Right renal cortex interstitium (tissue), 3 donors: ENCODE data around the gene DUSP22. TPM values are rescaled to one million over a fixed set of nuclear protein-coding genes. Genes with fewer than 3 reads are reported as not detected.

Experiments used
- DNase-seq, 3 donors: peaks; one replicate each; pipeline ENCODE4 v3.0.0-alpha.2; 2013; ENCODE audit warnings: low read depth in 3 of 3, low spot score in 2 of 3
- polyA plus RNA-seq, 3 donors: library from polyadenylated mRNA; unstranded; fragments of 120-200 nt; gene quantifications; one replicate each; pipeline ENCODE4 v1.2.1, GENCODE V29; 2013; ENCODE audit not compliant: insufficient read length in 3 of 3

The DUSP22 gene
- polyA plus RNA-seq, 3 donors, result 19.5 to 21.7 (median 19.8) TPM

DNA sequence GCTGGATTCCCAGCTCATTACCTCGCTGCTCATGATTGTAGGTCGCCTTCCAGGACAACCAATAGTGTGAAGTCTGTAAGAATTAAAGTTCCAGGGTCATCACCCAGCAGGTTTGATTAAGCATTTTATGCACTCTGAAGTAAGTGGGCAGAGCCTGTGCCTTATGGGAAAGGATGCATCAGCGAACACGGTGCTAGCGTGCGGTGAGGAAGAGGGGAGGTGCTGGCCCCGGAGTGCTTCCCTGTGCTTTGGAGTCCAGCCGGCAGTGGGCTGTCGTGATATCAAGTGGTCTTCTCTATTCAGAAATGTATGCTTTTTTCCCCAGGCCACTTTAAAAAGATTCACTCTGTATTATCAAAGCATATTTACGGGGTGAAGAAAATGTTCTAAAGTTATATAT lies 16.0 kb downstream of the DUSP22 start:
- no peak for DNase-seq

DNA sequence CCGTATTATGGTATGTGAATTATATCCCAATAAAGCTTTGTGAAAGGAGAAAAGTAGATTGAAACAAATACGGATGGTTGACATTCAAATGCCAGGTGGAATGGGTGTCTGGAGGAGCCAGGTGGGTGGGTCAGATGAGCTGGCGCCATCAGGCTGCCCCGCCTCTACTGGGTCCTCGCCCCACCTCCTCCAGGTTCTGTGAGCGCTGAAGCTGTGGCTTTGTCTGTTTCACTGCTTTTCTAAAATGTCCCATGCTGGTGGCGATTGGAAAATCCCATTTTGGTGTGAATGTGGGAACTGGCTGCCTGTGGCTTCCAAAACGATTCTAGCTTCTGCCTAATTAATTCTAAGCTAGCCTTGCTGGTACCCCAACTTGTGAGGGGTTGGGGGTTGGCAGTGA lies 16.5 kb downstream of the DUSP22 start:
- no peak for DNase-seq

GRCh38 chr6:309947-310346 lies 17.7 kb downstream of the DUSP22 start:
- no peak for DNase-seq

GRCh38 chr6:310671-311070 lies 18.4 kb downstream of the DUSP22 start:
- DNase-seq, result no peak

GRCh38 chr6:311679-312220 lies 19.5 kb downstream of the DUSP22 start:
- DNase-seq, result no peak

DNA sequence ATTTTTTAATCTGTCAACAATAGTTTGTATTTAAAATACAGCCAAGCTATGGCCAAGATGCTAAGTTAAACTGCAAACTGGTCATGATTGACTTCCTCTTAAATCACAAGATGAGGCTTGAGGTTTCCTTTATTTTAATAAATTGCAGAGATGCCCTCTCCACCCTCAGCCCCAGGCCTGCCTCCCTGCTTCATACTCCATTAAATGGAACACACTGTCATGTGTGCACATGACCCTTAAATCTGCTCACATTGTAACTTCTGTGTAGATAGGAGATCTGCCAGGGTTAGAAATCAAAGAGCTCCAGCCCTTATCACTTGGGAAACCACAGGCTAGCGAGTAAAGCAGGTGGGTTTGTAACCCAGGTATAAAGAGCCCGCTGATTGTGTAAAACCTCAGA lies 20.8 kb downstream of the DUSP22 start:
- no peak for DNase-seq

DNA sequence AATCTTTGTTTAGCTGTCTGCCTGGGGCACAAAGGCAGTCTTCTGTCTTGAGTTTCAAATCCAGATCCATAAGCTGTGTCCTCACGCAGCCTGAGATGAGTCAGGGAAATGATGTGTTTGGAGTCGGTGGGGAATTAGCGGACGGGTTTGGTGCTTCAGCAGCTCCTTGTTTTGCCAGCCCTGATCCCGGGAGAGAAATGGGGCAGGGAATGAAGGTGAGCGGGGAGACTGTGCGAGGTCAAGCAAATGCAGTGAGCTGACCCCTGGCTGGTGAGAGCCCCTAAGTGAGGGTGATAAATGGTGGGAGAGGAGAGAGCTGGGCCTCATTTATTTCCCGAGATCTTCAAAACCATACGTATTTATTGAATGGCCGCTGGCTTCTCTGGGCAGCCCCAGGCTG lies 21.6 kb downstream of the DUSP22 start:
- DNase-seq, result no peak

GRCh38 chr6:314377-314776 lies 22.1 kb downstream of the DUSP22 start:
- no peak for DNase-seq

DNA sequence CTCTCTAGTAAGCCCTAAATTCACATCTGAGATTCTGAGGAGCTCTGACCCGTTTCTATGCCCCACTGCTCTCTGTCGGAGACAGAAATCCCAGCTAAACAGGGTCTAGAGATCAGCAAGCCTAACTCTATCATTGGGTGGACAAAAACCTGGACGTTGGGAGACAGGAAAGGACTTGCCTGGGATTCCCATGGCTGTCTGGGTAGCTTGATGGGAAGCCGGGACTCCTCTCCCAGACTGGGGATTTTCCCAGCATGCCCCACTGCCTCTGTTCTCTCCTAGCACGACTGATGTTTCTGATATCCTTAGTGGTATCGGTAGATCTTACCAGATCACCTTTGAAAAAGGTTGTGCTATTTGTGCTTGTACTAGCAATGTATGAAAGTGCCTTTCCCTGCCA lies 22.9 kb downstream of the DUSP22 start:
- DNase-seq, result no peak

DNA sequence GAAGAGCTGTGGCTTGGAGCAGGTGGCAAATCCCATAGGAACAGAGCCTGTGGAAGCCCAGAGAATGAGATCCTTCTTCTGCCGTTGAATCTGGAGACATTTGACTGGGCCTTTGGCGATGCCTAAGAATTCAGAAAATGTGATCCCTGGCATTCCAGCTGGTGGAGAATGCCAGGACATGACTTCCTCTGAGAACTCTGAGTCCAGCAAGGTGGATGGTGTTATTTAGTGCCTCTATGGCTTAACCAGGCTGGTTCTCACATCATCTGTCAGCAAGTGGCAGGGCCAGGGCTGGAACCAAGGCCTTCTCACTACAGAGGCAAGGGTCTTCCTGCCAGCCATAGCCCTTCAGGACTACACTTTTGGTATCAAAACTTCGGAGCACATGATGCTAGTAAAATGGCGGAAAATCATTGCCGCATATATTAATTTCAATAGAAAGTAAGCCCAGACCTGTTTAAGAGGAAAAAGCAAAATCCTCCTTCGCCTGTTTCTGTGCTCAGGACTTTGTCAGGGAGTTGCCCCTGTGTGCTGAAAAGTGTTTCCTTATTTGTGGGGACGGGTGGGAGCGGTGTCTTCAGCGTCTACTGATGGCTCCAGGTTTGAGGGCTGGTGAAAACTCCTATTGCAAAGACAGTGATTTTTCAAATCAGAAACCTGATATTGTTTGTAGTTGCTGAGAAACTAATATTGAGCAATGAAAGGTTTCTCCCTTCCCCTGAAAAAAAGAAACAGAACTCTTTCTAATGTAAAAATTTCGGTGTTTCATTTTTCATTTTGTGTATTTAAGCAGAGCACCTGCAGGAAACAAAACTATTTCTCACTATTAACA lies 23.9 kb downstream of the DUSP22 start:
- DNase-seq, result no peak

DNA sequence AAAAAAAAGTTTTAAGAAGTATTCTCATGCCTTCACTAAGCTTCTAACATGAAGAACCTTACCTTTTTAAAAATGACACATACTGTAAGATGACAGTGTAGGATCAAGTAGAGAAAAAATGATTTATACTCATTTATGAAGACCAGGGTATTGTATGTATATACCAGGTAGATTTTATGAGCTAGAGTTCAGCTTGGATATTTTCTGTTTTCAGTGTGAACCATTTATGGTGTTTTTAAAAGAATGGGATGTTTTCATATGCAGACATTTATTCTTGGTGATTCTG lies 24.4 kb downstream of the DUSP22 start:
- no peak for DNase-seq

DNA sequence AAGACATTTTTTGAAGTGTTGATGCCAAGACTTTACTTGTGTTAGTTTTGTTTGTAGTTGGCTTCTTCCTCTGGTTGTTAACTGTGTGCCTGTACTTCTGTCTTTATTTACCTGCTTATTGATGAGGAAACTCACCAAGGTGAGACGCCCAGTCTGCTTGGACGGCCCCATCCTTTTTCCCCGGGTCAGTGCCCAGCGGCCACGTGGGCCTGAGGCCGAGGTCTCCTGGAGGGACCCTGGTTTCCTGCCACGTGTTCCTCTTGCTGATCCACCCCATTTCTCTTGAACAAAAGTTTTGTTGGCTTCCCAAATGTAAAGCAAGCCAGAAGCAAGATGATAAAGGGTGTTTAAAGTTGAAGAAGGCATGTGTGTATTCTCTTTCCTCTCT lies 24.8 kb downstream of the DUSP22 start:
- no peak for DNase-seq

DNA sequence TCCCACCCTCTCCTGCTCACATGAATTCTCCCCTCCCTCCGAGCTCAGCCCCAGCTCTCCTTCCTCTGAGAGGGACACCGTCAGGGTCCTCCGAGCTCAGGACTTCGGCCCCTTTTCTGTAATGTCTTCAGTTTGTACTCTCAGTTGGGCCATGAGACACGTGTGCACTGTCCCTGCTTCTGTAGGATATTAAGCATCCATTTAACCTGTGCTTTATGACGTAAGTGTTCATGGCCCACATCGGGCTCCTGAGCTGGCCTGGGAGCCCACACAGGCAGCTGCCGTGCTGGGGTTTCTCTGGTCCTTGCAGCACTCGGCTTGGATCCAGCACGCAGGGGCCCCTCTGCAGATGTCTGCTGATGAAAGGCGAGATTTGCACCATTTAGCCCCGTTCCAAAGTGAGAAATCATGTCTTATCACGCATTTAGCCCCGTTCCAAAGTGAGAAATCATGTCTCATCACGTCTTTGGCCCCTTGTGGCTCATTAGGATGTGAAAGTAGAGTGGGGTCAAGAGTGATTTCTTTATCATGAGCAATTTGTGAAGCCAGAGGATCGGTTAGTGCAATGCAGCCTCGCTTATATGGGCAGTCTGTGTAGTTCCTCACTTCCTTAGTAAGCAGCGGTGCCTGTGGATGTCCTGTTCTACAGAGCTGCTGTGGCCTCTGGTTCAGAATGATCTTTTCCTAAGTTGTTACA lies 25.3 kb downstream of the DUSP22 start:
- DNase-seq, result no peak

- DNase-seq, result no peak
Observed at GRCh38 chr6:318243-318890, 26.1 kb downstream of the DUSP22 start.

GRCh38 chr6:319177-320131 lies 27.2 kb downstream of the DUSP22 start:
- no peak for DNase-seq

GRCh38 chr6:320351-321157 lies 28.3 kb downstream of the DUSP22 start:
- DNase-seq, result no peak

DNA sequence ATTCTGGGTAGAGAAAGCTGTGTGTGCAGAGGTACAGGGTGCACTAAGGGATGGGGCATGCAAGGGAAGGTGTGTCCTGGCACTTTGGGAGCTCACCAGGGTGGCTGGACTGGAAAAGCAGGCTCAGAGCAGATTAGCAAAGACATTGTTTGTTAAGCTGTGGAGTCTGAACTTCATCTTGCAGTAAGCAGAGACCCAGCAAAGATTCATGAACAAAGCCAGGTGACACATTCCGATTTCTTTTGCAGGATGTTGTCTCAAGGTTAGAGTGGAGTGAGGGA lies 28.8 kb downstream of the DUSP22 start:
- DNase-seq, result no peak

- no peak for DNase-seq
Observed at GRCh38 chr6:321536-322258, 29.4 kb downstream of the DUSP22 start.

GRCh38 chr6:322259-322930 lies 30.1 kb downstream of the DUSP22 start:
- no peak for DNase-seq
